Measurements from ENCODE around the gene SVOPL.

SVOPL gene

GRCh38 chr7:138657854-138658386 lies 43.2 kb downstream of the SVOPL start:
- no peak for DNase-seq

GRCh38 chr7:138656952-138657351 lies 44.2 kb downstream of the SVOPL start:
- no peak for DNase-seq

GRCh38 chr7:138654616-138655015 lies 46.5 kb downstream of the SVOPL start:
- DNase-seq = no peak

- no peak for DNase-seq
These were observed 51.7 kb downstream of the SVOPL start for GRCh38 chr7:138649506-138649905.

- no peak for DNase-seq
These were observed 55.9 kb downstream of the SVOPL start for GRCh38 chr7:138645284-138645683.

GRCh38 chr7:138632826-138633602 lies 68.1 kb downstream of the SVOPL start:
- no peak for DNase-seq

GRCh38 chr7:138632384-138632783 lies 68.8 kb downstream of the SVOPL start:
- DNase-seq = no peak

- no peak for DNase-seq
These were observed 71.0 kb downstream of the SVOPL start for GRCh38 chr7:138630059-138630610.

- DNase-seq = no peak
These were observed 73.8 kb downstream of the SVOPL start for GRCh38 chr7:138627361-138627760.

- DNase-seq = no peak
These were observed 74.3 kb downstream of the SVOPL start for GRCh38 chr7:138626846-138627245.

GRCh38 chr7:138625849-138626230 lies 75.3 kb downstream of the SVOPL start:
- no peak for DNase-seq

- no peak for DNase-seq
These were observed 75.9 kb downstream of the SVOPL start for GRCh38 chr7:138625084-138625848.

- DNase-seq = no peak
These were observed 78.3 kb downstream of the SVOPL start for GRCh38 chr7:138622841-138623240.

GRCh38 chr7:138618933-138619332 lies 82.2 kb downstream of the SVOPL start:
- DNase-seq = no peak

- DNase-seq = no peak
These were observed 82.7 kb downstream of the SVOPL start for GRCh38 chr7:138618506-138618905.

GRCh38 chr7:138616085-138616484 lies 85.1 kb downstream of the SVOPL start:
- no peak for DNase-seq

GRCh38 chr7:138613630-138614029 lies 87.5 kb downstream of the SVOPL start:
- DNase-seq = no peak

GRCh38 chr7:138610671-138611170 lies 90.4 kb downstream of the SVOPL start:
- DNase-seq = no peak

- DNase-seq = peak; percentile 54
These were observed 92.9 kb downstream of the SVOPL start for GRCh38 chr7:138608275-138608674.

- DNase-seq = no peak
These were observed 93.7 kb downstream of the SVOPL start for GRCh38 chr7:138607216-138608126.

- no peak for DNase-seq
These were observed 94.9 kb downstream of the SVOPL start for GRCh38 chr7:138606236-138606635.

GRCh38 chr7:138603549-138604318 lies 97.4 kb downstream of the SVOPL start:
- peak; percentile 3 for DNase-seq

All from HCEC 1CT (cell line).